Neural progenitor cell (in vitro differentiated cells): Measurements from ENCODE around the gene PAX5. TPM values are rescaled to one million over a fixed set of nuclear protein-coding genes. Genes with fewer than 3 reads are reported as not detected.

Experiments
- DNase-seq: peaks from one replicate; pipeline ENCODE4 v3.0.0-alpha.2; 2016; ENCODE audit warnings: low spot score
- H2AFZ ChIP-seq: fragments of 200-600 bp; sonication (generic); replicated peaks from 2 replicates; pipeline ENCODE4 v1.6.1; 2016; ENCODE audit warnings: antibody characterized with exemption
- H3F3A ChIP-seq: fragments of 200-600 bp; sonication (generic); 2 replicates; pipeline ENCODE4 v1.6.1; 2016; ENCODE audit warnings: antibody characterized with exemption, low read depth
- H3K27ac ChIP-seq: fragments of 200-600 bp; sonication (generic); 2 replicates; pipeline ENCODE4 v1.5.1; 2016; ENCODE audit warnings: mild to moderate bottlenecking
- H3K27me3 ChIP-seq: fragments of 200-600 bp; sonication (generic); 2 replicates; pipeline ENCODE4 v1.6.1; 2016; ENCODE audit warnings: mild to moderate bottlenecking, moderate library complexity
- H3K36me3 ChIP-seq: fragments of 200-600 bp; sonication (generic); 2 replicates; pipeline ENCODE4 v1.5.1; 2016
- H3K4me1 ChIP-seq: fragments of 200-600 bp; sonication (generic); 2 replicates; pipeline ENCODE4 v1.6.1; 2016; ENCODE audit warnings: mixed run types
- H3K4me2 ChIP-seq: fragments of 200-600 bp; sonication (generic); 2 replicates; pipeline ENCODE4 v1.6.1; 2016
- H3K4me3 ChIP-seq: fragments of 200-600 bp; sonication (generic); 2 replicates; pipeline ENCODE4 v1.5.1; 2016
- H3K79me2 ChIP-seq: fragments of 200-600 bp; sonication (generic); 2 replicates; pipeline ENCODE4 v1.6.1; 2016; ENCODE audit warnings: low read depth
- H3K9ac ChIP-seq: fragments of 200-600 bp; sonication (generic); 2 replicates; pipeline ENCODE4 v1.6.1; 2016
- H3K9me3 ChIP-seq: fragments of 200-600 bp; sonication (generic); 2 replicates; pipeline ENCODE4 v1.5.1; 2016; ENCODE audit warnings: low read depth
- H4K20me1 ChIP-seq: fragments of 200-600 bp; sonication (generic); 2 replicates; pipeline ENCODE4 v1.6.1; 2016; ENCODE audit warnings: low read depth
- H3K27ac Mint-ChIP-seq: 3 replicates; pipeline ENCODE4 v1.8.0; 2021; ENCODE audit warnings: mixed read lengths
- H3K27me3 Mint-ChIP-seq: 2 replicates; pipeline ENCODE4 v1.8.0; 2022; ENCODE audit warnings: low read depth, mild to moderate bottlenecking, inconsistent platforms, moderate library complexity, mixed read lengths; ENCODE audit not compliant: insufficient read depth
- H3K36me3 Mint-ChIP-seq: 3 replicates; pipeline ENCODE4 v1.8.0; 2021; ENCODE audit warnings: mixed read lengths
- H3K4me1 Mint-ChIP-seq: 3 replicates; pipeline ENCODE4 v1.8.0; 2021; ENCODE audit warnings: mixed read lengths
- H3K4me3 Mint-ChIP-seq: 3 replicates; pipeline ENCODE4 v1.8.0; 2021; ENCODE audit warnings: mild to moderate bottlenecking, moderate library complexity, mixed read lengths
- H3K9me3 Mint-ChIP-seq: 3 replicates; pipeline ENCODE4 v1.8.0; 2020; ENCODE audit warnings: mixed read lengths
- EZH2 ChIP-seq: fragments of 200-600 bp; sonication (generic); IDR thresholded peaks from 2 replicates; pipeline ENCODE4 v1.6.1; 2017; ENCODE audit warnings: antibody characterized with exemption, mild to moderate bottlenecking, moderate library complexity
- EZH2phosphoT487 ChIP-seq: fragments of 200-600 bp; sonication (generic); IDR thresholded peaks from 2 replicates; pipeline ENCODE4 v1.6.1; 2017; ENCODE audit warnings: antibody characterized with exemption
- total RNA-seq: library from RNA; depleted of rRNA; stranded (reverse); fragments of >200 nt; gene quantifications from 2 replicates; pipeline ENCODE4 v1.2.3, GENCODE V29; 2015; ENCODE audit warnings: low replicate concordance
- TF ChIP-seq, protein P1 (sequence below): fragments of 200-600 bp; sonication (generic); IDR thresholded peaks from 2 replicates; pipeline ENCODE4 v1.5.1; 2017; ENCODE audit warnings: antibody characterized with exemption, mild to moderate bottlenecking

Gene PAX5
- total RNA-seq, 1 donor from 2014 or later = not detected

DNA sequence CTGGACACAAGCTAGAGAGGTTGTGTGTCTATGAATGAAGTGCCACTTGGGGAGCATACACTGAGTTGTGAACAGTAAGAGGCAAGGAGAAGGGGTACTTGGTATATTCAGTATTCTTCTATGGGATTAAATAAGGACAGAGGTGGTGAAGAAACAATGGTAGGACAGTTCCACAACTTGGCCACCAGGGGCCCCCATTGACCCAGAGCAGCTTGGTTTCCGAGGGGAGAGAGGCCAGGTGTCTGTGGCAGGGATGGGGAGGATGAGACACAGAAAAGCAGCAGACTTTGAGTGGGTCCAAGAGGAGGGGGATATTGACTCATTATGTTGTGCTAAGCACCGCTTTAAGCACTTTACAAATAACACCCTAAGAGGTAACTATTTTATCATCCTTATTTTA lies 240.8 kb downstream of the PAX5 start:
- H3K4me3 Mint-ChIP-seq = no peak overlapping the region
- Histone ChIP-seq H3K79me2 (no peaks in the 10 kb centered on the region), H3K27me3 (no peaks in the 10 kb centered on the region), H3K9me3 (no peaks in the 10 kb centered on the region), H3F3A (no peaks in the 10 kb centered on the region), H3K4me3 (no peak overlapping the region), H3K4me1 (peaks cover 13% of the 10 kb centered on the region), H3K4me2 (no peak overlapping the region), H3K27ac (no peak overlapping the region), H2AFZ (no peak overlapping the region), H3K9ac (no peak overlapping the region), H3K36me3 (no peaks in the 10 kb centered on the region), H4K20me1 (no peaks in the 10 kb centered on the region)
- peaks cover 12% of the 10 kb centered on the region for H3K27me3 Mint-ChIP-seq
- H3K27ac Mint-ChIP-seq = no peak overlapping the region
- no peaks in the 10 kb centered on the region for H3K36me3 Mint-ChIP-seq
- H3K9me3 Mint-ChIP-seq = peaks cover 6% of the 10 kb centered on the region
- no peak for DNase-seq
- peaks cover 12% of the 10 kb centered on the region for H3K4me1 Mint-ChIP-seq
- TF ChIP-seq, protein P1, sequence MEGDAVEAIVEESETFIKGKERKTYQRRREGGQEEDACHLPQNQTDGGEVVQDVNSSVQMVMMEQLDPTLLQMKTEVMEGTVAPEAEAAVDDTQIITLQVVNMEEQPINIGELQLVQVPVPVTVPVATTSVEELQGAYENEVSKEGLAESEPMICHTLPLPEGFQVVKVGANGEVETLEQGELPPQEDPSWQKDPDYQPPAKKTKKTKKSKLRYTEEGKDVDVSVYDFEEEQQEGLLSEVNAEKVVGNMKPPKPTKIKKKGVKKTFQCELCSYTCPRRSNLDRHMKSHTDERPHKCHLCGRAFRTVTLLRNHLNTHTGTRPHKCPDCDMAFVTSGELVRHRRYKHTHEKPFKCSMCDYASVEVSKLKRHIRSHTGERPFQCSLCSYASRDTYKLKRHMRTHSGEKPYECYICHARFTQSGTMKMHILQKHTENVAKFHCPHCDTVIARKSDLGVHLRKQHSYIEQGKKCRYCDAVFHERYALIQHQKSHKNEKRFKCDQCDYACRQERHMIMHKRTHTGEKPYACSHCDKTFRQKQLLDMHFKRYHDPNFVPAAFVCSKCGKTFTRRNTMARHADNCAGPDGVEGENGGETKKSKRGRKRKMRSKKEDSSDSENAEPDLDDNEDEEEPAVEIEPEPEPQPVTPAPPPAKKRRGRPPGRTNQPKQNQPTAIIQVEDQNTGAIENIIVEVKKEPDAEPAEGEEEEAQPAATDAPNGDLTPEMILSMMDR = peak; percentile 62
- TF ChIP-seq EZH2phosphoT487 = no peak

DNA sequence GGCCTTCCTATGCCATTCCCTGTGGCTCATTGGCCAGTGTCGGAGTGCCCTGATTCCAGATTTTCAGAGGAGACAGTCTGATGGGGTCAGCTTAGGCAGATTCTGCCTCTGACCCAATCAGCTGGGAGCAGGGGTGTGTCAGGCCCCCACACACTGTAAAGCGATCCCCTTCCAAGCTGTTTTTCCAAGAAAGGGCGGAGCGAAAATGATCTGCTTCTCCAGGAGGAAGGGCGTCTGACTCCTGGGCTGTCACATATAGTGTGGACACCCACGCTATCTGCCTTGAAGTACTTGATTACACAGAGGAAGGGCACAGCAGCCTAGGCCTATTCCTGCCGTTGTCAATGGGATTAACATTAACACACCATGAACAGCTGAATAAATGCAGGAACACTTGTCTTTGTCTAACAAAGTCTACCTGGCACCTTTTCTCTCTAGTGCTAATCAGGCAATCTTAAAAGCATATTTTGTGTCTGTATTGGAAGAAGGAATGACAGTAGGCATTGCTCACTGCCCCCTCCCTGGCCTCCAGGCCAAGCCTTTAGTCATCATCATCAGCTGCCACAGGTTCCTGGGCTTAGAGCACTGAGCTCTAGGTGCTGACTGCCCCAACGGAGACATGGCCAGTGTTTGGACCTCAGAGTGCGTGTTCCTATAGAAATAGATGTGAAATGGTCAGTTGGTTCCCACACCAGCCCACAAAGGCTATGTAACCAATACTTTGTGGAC lies 242.7 kb downstream of the PAX5 start:
- Mint-ChIP-seq H3K4me1 (peaks cover 12% of the 10 kb centered on the region), H3K9me3 (peaks cover 6% of the 10 kb centered on the region), H3K27ac (no peak overlapping the region), H3K36me3 (no peaks in the 10 kb centered on the region), H3K4me3 (no peak overlapping the region), H3K27me3 (peaks cover 13% of the 10 kb centered on the region)
- peak; percentile 9 for DNase-seq
- Histone ChIP-seq H4K20me1 (no peaks in the 10 kb centered on the region), H3K9me3 (no peaks in the 10 kb centered on the region), H3K4me1 (peaks cover 13% of the 10 kb centered on the region), H3F3A (no peaks in the 10 kb centered on the region), H3K4me3 (no peak overlapping the region), H3K4me2 (no peak overlapping the region), H3K79me2 (no peaks in the 10 kb centered on the region), H3K27ac (no peak overlapping the region), H3K9ac (no peak overlapping the region), H3K36me3 (no peaks in the 10 kb centered on the region), H3K27me3 (no peaks in the 10 kb centered on the region), H2AFZ (no peak overlapping the region)
- TF ChIP-seq, protein P1 = no peak
- TF ChIP-seq EZH2 = no peak
- no peak for TF ChIP-seq EZH2phosphoT487

DNA sequence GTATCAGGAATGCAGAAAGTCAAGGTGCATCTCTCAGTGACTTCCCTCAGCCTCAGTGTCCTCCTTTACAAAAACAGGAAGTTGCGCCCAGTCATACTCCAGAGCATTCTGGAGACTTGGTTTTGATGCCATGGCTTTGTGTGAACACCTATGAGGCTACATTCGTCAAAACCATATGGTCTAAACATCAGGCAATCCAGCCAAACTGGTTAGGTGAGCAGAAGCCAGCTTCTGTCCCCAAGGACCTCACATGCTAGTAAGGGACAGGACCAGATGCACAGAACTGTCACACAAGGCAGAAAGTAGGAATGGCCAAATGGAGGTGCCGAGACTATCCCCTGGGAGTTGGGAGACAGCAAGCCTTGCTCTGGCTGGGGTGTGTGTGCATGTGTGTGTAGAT lies 244.2 kb downstream of the PAX5 start:
- H3K9me3 ChIP-seq = no peaks in the 10 kb centered on the region
- no peak overlapping the region for H3K27ac ChIP-seq
- H3K4me1 ChIP-seq = peaks cover 13% of the 10 kb centered on the region
- H3K4me2 ChIP-seq = no peak overlapping the region
- H3K9ac ChIP-seq = no peak overlapping the region
- no peak for DNase-seq
- no peaks in the 10 kb centered on the region for H4K20me1 ChIP-seq
- no peaks in the 10 kb centered on the region for H3K36me3 ChIP-seq
- H3K36me3 Mint-ChIP-seq = no peaks in the 10 kb centered on the region
- H2AFZ ChIP-seq = no peak overlapping the region
- H3K4me3 ChIP-seq = no peak overlapping the region
- no peaks in the 10 kb centered on the region for H3K79me2 ChIP-seq
- no peak overlapping the region for H3K4me3 Mint-ChIP-seq
- no peaks in the 10 kb centered on the region for H3F3A ChIP-seq
- TF ChIP-seq, protein P1 = no peak
- TF ChIP-seq EZH2 (no peak), EZH2phosphoT487 (no peak)
- H3K4me1 Mint-ChIP-seq = peaks cover 12% of the 10 kb centered on the region
- H3K9me3 Mint-ChIP-seq = peaks cover 6% of the 10 kb centered on the region
- H3K27ac Mint-ChIP-seq = no peak overlapping the region
- peaks cover 15% of the 10 kb centered on the region for H3K27me3 Mint-ChIP-seq
- H3K27me3 ChIP-seq = no peaks in the 10 kb centered on the region
